Small intestine (tissue), 7 donors: ENCODE data around the gene EIF2S3. TPM values are rescaled to one million over a fixed set of nuclear protein-coding genes. Genes with fewer than 3 reads are reported as not detected.

Experiments
- DNase-seq, 2 donors: peaks; one replicate each; pipeline versions ENCODE4 v3.0.0 to v3.0.0-alpha.2; 2013
- FAIRE-seq: peaks from 2 replicates; lab custom pipeline; 2012; peaks lifted over from hg19 to GRCh38; lab: Jason Lieb, UNC
- H3K27ac ChIP-seq, 3 donors: one replicate each; pipeline ENCODE4 v1.5.1; 2013; ENCODE audit warnings: low read length in 2 of 3, mild to moderate bottlenecking in 2 of 3, control low read depth in 1 of 3, inconsistent platforms in 1 of 3, low read depth in 1 of 3, moderate library complexity in 1 of 3
- H3K27me3 ChIP-seq, 3 donors: one replicate each; pipeline ENCODE4 v1.6.1; 2013; ENCODE audit warnings: low read length in 3 of 3, inconsistent platforms in 1 of 3; ENCODE audit not compliant: control insufficient read depth in 3 of 3, insufficient read depth in 3 of 3
- H3K36me3 ChIP-seq, 3 donors: one replicate each; pipeline ENCODE4 v1.6.1; 2013; ENCODE audit warnings: low read length in 3 of 3, inconsistent platforms in 1 of 3, low read depth in 1 of 3, mild to moderate bottlenecking in 1 of 3, moderate library complexity in 1 of 3; ENCODE audit not compliant: control insufficient read depth in 3 of 3, insufficient read depth in 2 of 3
- H3K4me1 ChIP-seq, 3 donors: one replicate each; pipeline ENCODE4 v1.6.1; 2013; ENCODE audit warnings: low read length in 2 of 3, inconsistent platforms in 1 of 3, low read depth in 1 of 3, mild to moderate bottlenecking in 1 of 3, moderate library complexity in 1 of 3; ENCODE audit not compliant: control insufficient read depth in 3 of 3, insufficient read depth in 2 of 3
- H3K4me3 ChIP-seq, 3 donors: one replicate each; pipeline ENCODE4 v1.5.1; 2013; ENCODE audit warnings: low read length in 3 of 3, control low read depth in 1 of 3, inconsistent platforms in 1 of 3, low read depth in 1 of 3, mild to moderate bottlenecking in 1 of 3, moderate library complexity in 1 of 3
- H3K9me3 ChIP-seq, 2 donors: one replicate each; pipeline ENCODE4 v1.6.1; 2013; ENCODE audit warnings: low read depth in 1 of 2, low read length in 1 of 2; ENCODE audit not compliant: control insufficient read depth in 2 of 2, insufficient read depth in 1 of 2
- WGBS, 3 donors: extraction: QIAGEN DNeasy Blood & Tissue Kit; methylation state at CpG; one replicate each; pipeline ENCODE4 v1.1.7; 2013; 5-methylcytosine and 5-hydroxymethylcytosine counted together
- polyA plus RNA-seq, 4 donors: library from polyadenylated mRNA; stranded (reverse) in 3 of 4; unstranded in 1 of 4; fragments of 200-250 nt in 3 of 4; fragments of 120-200 nt in 1 of 4; gene quantifications; one replicate each; pipeline versions ENCODE4 v1.2.1 to v1.2.3, GENCODE V29; 2013
- donor health status: healthy with polysubstance abuse.
- donor health status: control.
- donor health status: control.
- donor health status: Bipolar disorder and iron deficiency.
- donor health status: healthy.

EIF2S3 gene
- polyA plus RNA-seq, 4 donors: 38.2 to 248 (median 76.7) TPM

DNA sequence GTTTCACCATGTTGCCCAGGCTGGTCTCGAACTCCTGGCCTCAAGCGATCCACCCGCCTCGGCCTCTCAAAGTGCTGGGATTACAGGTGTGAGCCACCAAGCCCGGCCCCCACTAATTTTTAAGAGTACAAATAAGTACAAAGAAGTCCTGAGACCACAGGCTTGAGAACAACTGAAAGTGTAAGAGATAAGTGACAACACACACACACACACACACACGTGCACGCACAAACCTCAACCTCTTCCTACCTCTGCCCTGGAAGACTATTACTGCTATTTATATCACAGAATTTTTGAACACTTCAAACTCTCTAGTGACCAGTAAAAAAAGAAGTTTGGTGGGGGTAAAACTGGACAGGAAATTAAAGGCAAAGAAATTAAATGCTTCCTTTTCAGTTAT, 35.3 kb upstream of the EIF2S3 start:
- WGBS, 3 donors: 74 to 88% (median 80%) methylated on average over 7 of the region's 7 CpGs
- H3K36me3 ChIP-seq: peaks cover 0 to 11% (median 0%) of the 10 kb centered on the region in 3 donors
- FAIRE-seq: no peak

DNA sequence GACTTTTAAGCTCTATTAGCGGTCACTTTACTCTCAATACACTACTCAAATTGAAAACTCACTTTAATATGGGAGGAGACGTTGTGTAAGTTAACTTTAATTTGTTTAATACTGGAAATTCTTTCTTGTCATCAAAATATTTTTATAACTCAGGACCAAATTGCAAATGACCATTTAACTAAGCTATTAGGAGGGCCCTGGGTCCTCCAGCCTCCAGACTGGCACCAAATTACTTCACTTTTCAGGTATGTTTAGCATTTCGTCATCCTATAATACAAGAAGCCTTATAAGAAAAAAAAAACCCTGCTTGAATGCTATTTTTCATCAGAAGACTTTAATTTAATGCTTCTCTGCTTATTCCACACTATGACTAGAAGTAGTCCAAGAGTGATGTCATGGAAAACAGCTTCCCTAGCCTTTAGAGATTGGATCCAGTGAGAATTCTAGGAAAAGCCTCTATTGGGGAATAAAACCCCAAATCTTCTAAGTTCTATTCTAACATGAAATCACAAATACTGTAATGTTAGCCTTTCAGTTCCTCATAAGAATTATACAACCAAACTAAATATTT, 34.4 kb upstream of the EIF2S3 start:
- WGBS, 3 donors: 66 to 84% (median 72%) methylated on average over 3 of the region's 3 CpGs
- FAIRE-seq: no peak
- no peak overlapping the region for H3K4me3 ChIP-seq

More for the DNA sequence above, 35.3 kb upstream of the EIF2S3 start:
- H3K27ac ChIP-seq: no peak overlapping the region
- no peak for DNase-seq
- no peaks in the 10 kb centered on the region for H3K9me3 ChIP-seq
- no peaks in the 10 kb centered on the region for H3K27me3 ChIP-seq
- H3K4me1 ChIP-seq: no peaks in the 10 kb centered on the region
- H3K4me3 ChIP-seq: no peak overlapping the region

DNA sequence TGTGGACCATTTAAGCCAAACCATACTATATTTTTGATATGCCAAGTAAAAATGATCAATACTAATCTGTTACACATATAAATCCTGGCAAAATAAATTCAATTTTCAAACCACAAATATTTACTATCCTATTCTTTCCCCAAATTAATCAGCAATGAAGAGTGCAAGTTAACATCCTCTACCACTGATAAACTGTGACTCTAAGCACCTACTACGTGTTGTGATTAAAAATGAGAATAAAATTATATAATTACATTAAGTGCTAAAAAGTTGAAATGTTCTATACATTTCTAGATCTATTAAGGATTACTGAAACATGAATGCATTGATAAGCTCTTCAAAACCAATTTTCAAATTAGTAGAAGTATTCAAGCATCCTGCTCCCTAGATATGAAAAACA, 31.2 kb upstream of the EIF2S3 start:
- no peak for DNase-seq
- Histone ChIP-seq H3K36me3 (peaks cover 0 to 6% (median 0%) of the 10 kb centered on the region in 3 donors), H3K4me1 (no peaks in the 10 kb centered on the region), H3K9me3 (no peaks in the 10 kb centered on the region), H3K27ac (peak overlapping the region in 1 of 3 donors; percentile 83), H3K27me3 (no peaks in the 10 kb centered on the region), H3K4me3 (peak overlapping the region in 2 of 3 donors; percentile 74 to 81)
- WGBS, 3 donors: 15 to 16% (median 15%) methylated on average over 1 of the region's 1 CpG
- no peak for FAIRE-seq

More for the DNA sequence above, 34.4 kb upstream of the EIF2S3 start:
- Histone ChIP-seq H3K9me3 (no peaks in the 10 kb centered on the region), H3K27me3 (no peaks in the 10 kb centered on the region), H3K27ac (no peak overlapping the region), H3K4me1 (no peaks in the 10 kb centered on the region), H3K36me3 (peaks cover 0 to 11% (median 0%) of the 10 kb centered on the region in 3 donors)
- no peak for DNase-seq

DNA sequence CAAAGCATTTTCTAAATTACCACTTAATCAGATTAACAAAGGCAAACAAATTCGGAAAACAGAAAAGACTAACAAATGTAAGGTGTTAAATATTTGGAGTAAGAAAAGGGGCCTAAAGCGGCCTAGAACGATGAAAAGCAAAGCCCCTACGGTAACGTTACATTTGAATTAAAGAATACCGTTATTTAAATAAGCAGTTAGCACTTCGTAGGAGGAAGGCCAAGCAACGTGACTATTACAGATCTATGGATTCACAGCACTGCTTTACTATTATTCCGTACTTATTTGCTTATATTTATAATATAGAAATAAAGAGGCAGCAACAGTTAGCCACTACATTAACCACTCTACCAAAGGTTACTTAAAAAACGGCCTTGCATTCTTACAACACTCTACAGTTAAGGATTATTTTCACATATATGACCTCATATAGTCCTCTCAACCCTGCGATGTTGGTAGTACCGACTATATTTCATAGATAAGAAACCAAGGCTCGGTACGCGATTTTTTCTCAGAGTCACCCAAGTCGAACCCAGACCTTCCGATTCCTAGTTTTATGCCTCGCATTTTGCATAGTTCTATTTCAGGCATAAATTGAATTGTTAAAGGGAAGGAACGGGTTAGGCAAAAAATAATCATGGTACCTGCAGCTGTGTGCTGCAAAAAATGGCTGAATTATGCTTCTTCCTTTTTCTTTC, 30.6 kb upstream of the EIF2S3 start:
- FAIRE-seq (no peak), DNase-seq (peak; percentile 15 to 42)

DNA sequence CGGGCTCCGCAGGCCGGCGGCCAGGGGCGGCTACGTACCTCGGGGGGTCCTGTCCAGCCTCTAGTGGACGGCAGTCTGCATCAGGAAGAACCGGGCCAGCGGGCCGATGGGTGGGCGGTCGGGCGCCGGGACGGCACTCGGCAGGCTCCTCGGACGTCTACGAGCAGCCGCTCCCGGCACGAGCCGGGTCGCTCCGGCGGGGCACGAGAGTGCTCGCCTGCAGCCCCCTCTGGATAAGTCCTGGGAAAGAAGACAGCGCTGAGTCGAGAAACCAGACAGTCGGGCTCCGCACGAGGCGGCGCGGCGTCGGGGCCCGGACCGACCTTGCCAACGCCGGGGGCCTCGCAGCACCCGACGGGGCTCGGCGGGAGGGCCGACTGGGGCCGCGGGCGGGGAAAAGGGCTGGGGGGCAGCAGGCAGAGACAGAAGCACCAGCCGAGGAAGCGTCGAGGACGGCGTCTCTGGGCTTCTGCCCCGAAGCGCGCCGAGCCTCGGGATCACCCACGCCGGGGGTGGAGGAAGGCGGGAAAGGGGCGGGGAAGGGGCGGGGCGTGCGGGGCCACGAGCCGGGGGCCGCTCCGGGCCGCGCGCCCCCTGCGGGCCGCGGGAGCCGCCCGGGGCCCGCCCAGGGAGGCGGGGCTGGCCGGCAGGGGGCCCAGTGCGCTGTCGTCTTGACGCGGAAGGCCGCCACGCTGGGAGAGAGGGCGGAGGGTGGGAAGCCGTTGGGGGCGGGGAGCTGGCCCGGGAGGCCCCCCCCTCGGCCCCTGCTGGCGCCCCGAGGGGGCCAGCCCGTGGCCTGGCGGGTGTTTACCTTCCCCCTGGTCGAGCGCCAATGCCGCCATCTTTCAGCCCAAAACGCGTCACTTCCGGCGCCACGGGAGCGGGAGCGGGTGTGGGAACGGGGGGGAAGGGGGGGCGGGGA, 29.7 kb upstream of the EIF2S3 start:
- WGBS, 3 donors: 1 to 42% (median 20%) methylated on average over 37 to 110 of the region's 111 CpGs
- no peaks in the 10 kb centered on the region for H3K9me3 ChIP-seq
- FAIRE-seq: no peak

More for the DNA sequence above, 30.6 kb upstream of the EIF2S3 start:
- H3K9me3 ChIP-seq: no peaks in the 10 kb centered on the region
- H3K27ac ChIP-seq: peak overlapping the region in 2 of 3 donors; percentile 83 to 88
- H3K4me3 ChIP-seq: peak overlapping the region; percentile 74 to 85 (median 81)
- H3K27me3 ChIP-seq: no peaks in the 10 kb centered on the region
- H3K36me3 ChIP-seq: peaks cover 0 to 6% (median 0%) of the 10 kb centered on the region in 3 donors
- WGBS, 3 donors: 2 to 34% (median 18%) methylated on average over 19 of the region's 19 CpGs
- H3K4me1 ChIP-seq: no peaks in the 10 kb centered on the region

DNA sequence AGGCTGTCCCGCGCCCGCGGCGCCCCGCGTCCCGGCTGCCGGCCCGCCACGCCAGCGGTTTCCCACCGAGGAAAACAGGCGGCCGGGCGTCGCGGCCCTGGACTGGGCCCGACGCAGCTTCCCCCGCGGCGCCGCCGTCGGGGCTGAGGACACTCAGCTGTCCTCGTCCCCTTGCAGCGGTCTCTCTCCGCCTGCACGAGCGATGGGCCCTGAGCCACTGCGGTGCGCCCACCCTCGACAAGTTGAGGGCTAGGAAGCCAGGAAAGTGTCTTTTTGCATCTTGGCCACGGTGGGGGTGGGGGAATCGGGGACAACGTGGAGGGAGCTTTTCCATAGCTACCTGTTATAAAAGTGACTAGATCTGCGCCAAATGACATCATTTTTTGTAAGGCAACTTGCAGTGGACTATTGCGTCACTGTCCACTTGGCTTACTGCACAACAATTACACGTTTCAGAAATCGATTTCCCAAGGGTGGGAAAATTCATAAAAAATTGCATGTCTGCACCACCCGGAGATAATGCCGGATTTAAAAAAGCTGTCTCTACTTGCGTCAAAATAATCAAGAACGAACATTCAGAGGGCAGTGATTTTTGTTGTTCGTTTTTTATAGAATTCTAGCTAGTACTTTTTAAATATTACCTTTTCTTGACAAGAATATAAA, 28.9 kb upstream of the EIF2S3 start:
- DNase-seq: peak; percentile 45 to 73
- H3K27me3 ChIP-seq: no peaks in the 10 kb centered on the region
- no peak for FAIRE-seq
- peaks cover 0 to 6% (median 0%) of the 10 kb centered on the region in 3 donors for H3K36me3 ChIP-seq
- WGBS, 3 donors: 0 to 40% (median 11%) methylated on average over 17 to 46 of the region's 46 CpGs
- peak overlapping the region; percentile 85 to 99 (median 95) for H3K27ac ChIP-seq
- peak overlapping the region; percentile 78 to 85 (median 81) for H3K4me3 ChIP-seq
- no peaks in the 10 kb centered on the region for H3K9me3 ChIP-seq
- no peaks in the 10 kb centered on the region for H3K4me1 ChIP-seq

More for the DNA sequence above, 29.7 kb upstream of the EIF2S3 start:
- H3K4me3 ChIP-seq: peak overlapping the region; percentile 74 to 85 (median 81)
- DNase-seq: peak; percentile 72 to 91
- no peaks in the 10 kb centered on the region for H3K27me3 ChIP-seq
- peak overlapping the region; percentile 85 to 99 (median 95) for H3K27ac ChIP-seq
- H3K4me1 ChIP-seq: no peaks in the 10 kb centered on the region
- H3K36me3 ChIP-seq: peaks cover 0 to 6% (median 0%) of the 10 kb centered on the region in 3 donors

DNA sequence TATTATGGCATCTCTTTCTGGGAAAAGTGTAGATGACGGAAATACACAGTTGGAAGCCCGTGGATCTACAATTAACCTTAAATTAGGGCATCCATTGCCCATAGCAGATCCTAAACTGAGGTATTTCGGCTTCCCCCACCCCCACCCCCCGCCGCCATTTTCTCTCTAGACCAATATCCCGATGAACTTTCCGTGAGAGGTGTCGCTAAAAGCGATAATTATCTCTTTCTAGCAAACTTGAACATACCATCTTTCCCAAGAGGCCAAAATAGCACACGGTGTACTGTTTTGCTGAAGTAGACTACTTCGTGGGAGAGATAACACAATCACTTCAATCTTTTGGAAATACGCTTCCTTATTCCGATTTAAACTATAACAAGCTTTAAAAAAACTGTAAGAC, 28.3 kb upstream of the EIF2S3 start:
- no peak for FAIRE-seq
- DNase-seq: peak; percentile 2 to 44
- H3K27ac ChIP-seq: peak overlapping the region in 2 of 3 donors; percentile 67 to 99
- no peaks in the 10 kb centered on the region for H3K4me1 ChIP-seq
- no peaks in the 10 kb centered on the region for H3K27me3 ChIP-seq
- H3K36me3 ChIP-seq: peaks cover 0 to 6% (median 0%) of the 10 kb centered on the region in 3 donors
- WGBS, 3 donors: 12 to 44% (median 19%) methylated on average over 13 of the region's 13 CpGs
- H3K4me3 ChIP-seq: peak overlapping the region in 1 of 3 donors; percentile 78
- H3K9me3 ChIP-seq: no peaks in the 10 kb centered on the region
